RWPE2 (cell line): ENCODE measurements around the gene CLIP1.
A peak's percentile ranks its signal among the peaks of the same experiment; 100 is the strongest.

ENCODE experiments used
- ATAC-seq: fragments of 200-7000 bp; cut with Tn5 transposase; 3 replicates; pipeline ENCODE4 v1.9.1; 2021; ENCODE audit warnings: low read depth
- DNase-seq: peaks from one replicate; pipeline ENCODE4 v3.0.0-alpha.2; 2020; ENCODE audit warnings: low spot score
- H3K27ac ChIP-seq: fragments of 450-650 bp; 2 replicates; pipeline ENCODE4 v1.5.1; 2017; ENCODE audit warnings: mild to moderate bottlenecking; ENCODE audit not compliant: poor library complexity, severe bottlenecking
- H3K27me3 ChIP-seq: fragments of 250-450 bp; sonication (Bioruptor Pico); 2 replicates; pipeline ENCODE4 v1.5.1; 2021; ENCODE audit warnings: mild to moderate bottlenecking, moderate library complexity; ENCODE audit not compliant: insufficient read depth, poor library complexity, severe bottlenecking
- H3K36me3 ChIP-seq: fragments of 250-450 bp; sonication (Bioruptor Pico); 2 replicates; pipeline ENCODE4 v1.5.1; 2020; ENCODE audit warnings: low read depth, mild to moderate bottlenecking, moderate library complexity
- H3K4me1 ChIP-seq: fragments of 250-450 bp; sonication (Bioruptor Pico); 2 replicates; pipeline ENCODE4 v1.5.1; 2021; ENCODE audit warnings: mild to moderate bottlenecking, moderate library complexity; ENCODE audit not compliant: insufficient read depth, poor library complexity, severe bottlenecking
- H3K4me3 ChIP-seq: fragments of 250-450 bp; sonication (Bioruptor Pico); 2 replicates; pipeline ENCODE4 v1.5.1; 2021; ENCODE audit warnings: mild to moderate bottlenecking, moderate library complexity; ENCODE audit not compliant: severe bottlenecking
- H3K9me3 ChIP-seq: fragments of 250-450 bp; sonication (Bioruptor Pico); 2 replicates; pipeline ENCODE4 v1.5.1; 2021; ENCODE audit warnings: mild to moderate bottlenecking, moderate library complexity; ENCODE audit not compliant: severe bottlenecking
- CTCF ChIP-seq: fragments of 450-650 bp; IDR thresholded peaks from one replicate; pipeline ENCODE4 v1.5.1; 2017; ENCODE audit warnings: mild to moderate bottlenecking, moderate library complexity; ENCODE audit not compliant: poor library complexity, severe bottlenecking

The CLIP1 gene

DNA sequence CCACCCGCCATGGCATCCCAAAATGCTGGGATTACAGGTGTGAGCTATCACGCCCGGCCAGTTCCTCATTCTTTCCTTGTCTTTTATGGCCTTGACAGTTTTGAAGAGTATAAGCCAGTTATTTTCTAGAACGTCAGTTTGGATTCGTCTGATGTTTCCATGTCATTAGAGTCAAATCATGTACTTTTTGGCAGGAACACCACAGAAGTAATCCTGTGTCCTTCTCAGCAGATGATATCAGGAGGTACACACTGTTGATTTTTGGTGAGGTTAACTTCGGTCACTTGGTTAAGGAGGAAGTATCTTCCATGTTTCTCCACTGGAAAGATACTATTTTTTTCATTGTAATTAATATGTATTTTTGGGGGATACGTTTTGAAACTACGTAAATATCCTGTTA, 131.0 kb downstream of the CLIP1 start:
- Histone ChIP-seq H3K27ac (no peak overlapping the region), H3K4me1 (no peaks in the 10 kb centered on the region), H3K36me3 (peaks cover 29% of the 10 kb centered on the region), H3K9me3 (no peaks in the 10 kb centered on the region), H3K4me3 (no peak overlapping the region), H3K27me3 (no peaks in the 10 kb centered on the region)
- DNase-seq (no peak), ATAC-seq (no peak)
- TF ChIP-seq CTCF, result no peak

DNA sequence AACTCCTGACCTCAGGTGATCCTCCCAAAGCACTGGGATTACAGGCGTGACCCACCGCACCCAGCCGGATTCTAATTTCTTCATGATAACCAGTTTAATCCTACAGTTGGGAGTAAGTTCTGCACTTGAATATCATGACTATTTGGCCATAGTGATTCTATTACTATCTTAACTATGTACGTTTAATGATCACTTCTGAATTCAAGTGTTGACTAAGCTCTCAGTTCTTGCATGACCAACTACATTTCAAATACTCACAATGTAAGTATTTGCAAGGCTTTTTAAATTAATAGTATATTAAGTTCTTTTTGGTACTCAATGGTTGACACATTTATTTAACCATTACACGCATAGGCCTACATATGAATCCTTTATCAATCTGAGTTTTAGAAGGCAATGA, 138.8 kb downstream of the CLIP1 start:
- no peak for TF ChIP-seq CTCF
- no peak for ATAC-seq

DNA sequence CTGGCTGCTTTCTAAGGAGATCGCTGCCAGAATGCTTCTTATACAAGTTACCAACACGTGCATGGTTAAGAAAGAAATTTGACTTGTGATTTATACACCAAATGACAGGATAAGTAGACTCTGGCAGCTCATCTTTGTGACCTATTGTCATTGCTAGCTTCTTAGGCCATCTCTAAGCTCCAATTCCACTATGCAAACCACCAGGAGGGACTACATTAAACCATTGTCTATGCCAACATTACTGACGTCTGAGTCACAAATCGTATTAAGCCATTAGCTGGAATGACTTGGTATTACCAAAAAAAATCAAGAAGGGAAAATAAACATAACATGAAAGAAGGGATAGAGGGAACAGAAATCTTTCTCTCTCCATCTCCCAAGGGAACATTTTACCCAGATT, 140.4 kb downstream of the CLIP1 start:
- Histone ChIP-seq H3K4me3 (no peak overlapping the region), H3K27me3 (no peaks in the 10 kb centered on the region), H3K27ac (no peak overlapping the region), H3K36me3 (peaks cover 48% of the 10 kb centered on the region), H3K4me1 (no peaks in the 10 kb centered on the region), H3K9me3 (no peaks in the 10 kb centered on the region)
- no peak for TF ChIP-seq CTCF
- ATAC-seq, result peak; percentile 40; the same call in 1 of the 3 replicates
- DNase-seq, result no peak

More for the DNA sequence above, 138.8 kb downstream of the CLIP1 start:
- H3K4me3 ChIP-seq, result no peak overlapping the region
- no peaks in the 10 kb centered on the region for H3K27me3 ChIP-seq
- no peaks in the 10 kb centered on the region for H3K4me1 ChIP-seq
- no peak for DNase-seq
- peaks cover 42% of the 10 kb centered on the region for H3K36me3 ChIP-seq
- H3K27ac ChIP-seq, result no peak overlapping the region
- H3K9me3 ChIP-seq, result no peaks in the 10 kb centered on the region

GRCh38 chr12:122276242-122276641, 146.2 kb downstream of the CLIP1 start:
- DNase-seq (no peak), ATAC-seq (no peak)
- no peak overlapping the region for H3K4me3 ChIP-seq
- H3K27me3 ChIP-seq, result no peaks in the 10 kb centered on the region
- H3K4me1 ChIP-seq, result no peaks in the 10 kb centered on the region
- no peak overlapping the region for H3K27ac ChIP-seq
- no peak for TF ChIP-seq CTCF
- H3K9me3 ChIP-seq, result peaks cover 2% of the 10 kb centered on the region
- peaks cover 56% of the 10 kb centered on the region for H3K36me3 ChIP-seq

GRCh38 chr12:122275459-122275858, 147.0 kb downstream of the CLIP1 start:
- ATAC-seq, result no peak
- DNase-seq, result no peak
- H3K4me1 ChIP-seq, result no peaks in the 10 kb centered on the region
- H3K9me3 ChIP-seq, result peaks cover 2% of the 10 kb centered on the region
- no peaks in the 10 kb centered on the region for H3K27me3 ChIP-seq
- TF ChIP-seq CTCF, result no peak
- H3K27ac ChIP-seq, result no peak overlapping the region
- H3K4me3 ChIP-seq, result no peak overlapping the region
- peaks cover 49% of the 10 kb centered on the region for H3K36me3 ChIP-seq
